Astrocyte (in vitro differentiated cells and primary cell): ENCODE data around the gene ZNF648.

Source experiments
- EZH2 ChIP-seq: IDR thresholded peaks from 2 replicates; pipeline ENCODE4 v1.6.1; 2012; ENCODE audit warnings: mild to moderate bottlenecking, low read length, inconsistent platforms; ENCODE audit not compliant: insufficient read depth
- TF ChIP-seq, protein P1 (sequence below): IDR thresholded peaks from 2 replicates; pipeline ENCODE4 v1.5.1; 2011; ENCODE audit warnings: low read depth, mild to moderate bottlenecking, inconsistent platforms, low read length, moderate library complexity; ENCODE audit not compliant: insufficient read depth

DNA sequence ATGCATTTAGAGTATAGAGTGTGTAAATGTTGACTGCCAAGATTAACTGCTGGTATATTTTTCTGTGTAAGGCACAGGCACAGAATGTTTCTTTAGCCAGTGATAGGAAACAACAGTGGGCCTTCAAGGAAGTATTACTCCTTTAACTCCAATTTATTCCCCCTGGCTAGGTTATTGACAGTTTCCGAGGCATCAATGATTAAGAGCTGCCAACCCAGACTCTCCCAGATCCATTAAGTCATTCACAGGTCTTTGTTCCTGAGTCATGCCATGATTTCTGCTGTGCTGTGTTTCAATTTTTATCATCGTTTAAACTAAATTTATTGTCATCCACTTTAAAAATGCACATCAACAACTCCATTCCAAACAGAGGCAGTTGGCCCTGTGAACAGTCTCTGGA, 9.2 kb downstream of the ZNF648 start:
- TF ChIP-seq EZH2: no peak
- TF ChIP-seq, protein P1, sequence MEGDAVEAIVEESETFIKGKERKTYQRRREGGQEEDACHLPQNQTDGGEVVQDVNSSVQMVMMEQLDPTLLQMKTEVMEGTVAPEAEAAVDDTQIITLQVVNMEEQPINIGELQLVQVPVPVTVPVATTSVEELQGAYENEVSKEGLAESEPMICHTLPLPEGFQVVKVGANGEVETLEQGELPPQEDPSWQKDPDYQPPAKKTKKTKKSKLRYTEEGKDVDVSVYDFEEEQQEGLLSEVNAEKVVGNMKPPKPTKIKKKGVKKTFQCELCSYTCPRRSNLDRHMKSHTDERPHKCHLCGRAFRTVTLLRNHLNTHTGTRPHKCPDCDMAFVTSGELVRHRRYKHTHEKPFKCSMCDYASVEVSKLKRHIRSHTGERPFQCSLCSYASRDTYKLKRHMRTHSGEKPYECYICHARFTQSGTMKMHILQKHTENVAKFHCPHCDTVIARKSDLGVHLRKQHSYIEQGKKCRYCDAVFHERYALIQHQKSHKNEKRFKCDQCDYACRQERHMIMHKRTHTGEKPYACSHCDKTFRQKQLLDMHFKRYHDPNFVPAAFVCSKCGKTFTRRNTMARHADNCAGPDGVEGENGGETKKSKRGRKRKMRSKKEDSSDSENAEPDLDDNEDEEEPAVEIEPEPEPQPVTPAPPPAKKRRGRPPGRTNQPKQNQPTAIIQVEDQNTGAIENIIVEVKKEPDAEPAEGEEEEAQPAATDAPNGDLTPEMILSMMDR: no peak
